Sigmoid colon (tissue), 7 donors: ENCODE data around the gene MEGF11. TPM values are rescaled to one million over a fixed set of nuclear protein-coding genes. Genes with fewer than 3 reads are reported as not detected.

Experiments
- DNase-seq: peaks from one replicate; pipeline ENCODE4 v3.0.0-alpha.2; 2019
- H3K27ac ChIP-seq, 4 donors: fragments of 200-600 bp; sonication (generic); one replicate each; pipeline ENCODE4 v1.5.1; 2016 to 2019; ENCODE audit warnings: mild to moderate bottlenecking in 1 of 4
- H3K27me3 ChIP-seq, 3 donors: fragments of 200-600 bp; sonication (generic); one replicate each; pipeline ENCODE4 v1.5.1; 2019; ENCODE audit warnings: mild to moderate bottlenecking in 1 of 3
- H3K36me3 ChIP-seq, 4 donors: fragments of 200-600 bp; sonication (generic); one replicate each; pipeline ENCODE4 v1.5.1; 2016 to 2019
- H3K4me1 ChIP-seq, 4 donors: fragments of 200-600 bp; sonication (generic); one replicate each; pipeline ENCODE4 v1.5.1; 2017 to 2019
- H3K4me3 ChIP-seq, 4 donors: fragments of 200-600 bp; sonication (generic); one replicate each; pipeline ENCODE4 v1.5.1; 2017 to 2019; ENCODE audit warnings: mild to moderate bottlenecking in 2 of 4, moderate library complexity in 1 of 4
- H3K9me3 ChIP-seq, 4 donors: fragments of 200-600 bp in 3 of 4; sonication (generic) in 3 of 4; one replicate each; pipeline versions ENCODE4 v1.5.1 to v1.6.1; 2013 to 2019
- EP300 ChIP-seq, 4 donors: sonication (generic); formaldehyde crosslinking; IDR thresholded peaks; one replicate each; pipeline ENCODE4 v1.6.1; 2017; ENCODE audit warnings: antibody characterized with exemption in 4 of 4
- POLR2A ChIP-seq, 2 donors: fragments of 450-650 bp; IDR thresholded peaks; one replicate each; pipeline ENCODE4 v1.6.1; 2016; ENCODE audit warnings: antibody characterized with exemption in 2 of 2, mild to moderate bottlenecking in 2 of 2, moderate library complexity in 2 of 2
- POLR2AphosphoS5 ChIP-seq, 4 donors: sonication (generic); formaldehyde crosslinking; IDR thresholded peaks; one replicate each; pipeline ENCODE4 v1.6.1; 2017; ENCODE audit warnings: antibody characterized with exemption in 4 of 4
- WGBS, 2 donors: extraction: QIAGEN DNeasy Blood & Tissue Kit; methylation state at CpG; one replicate each; pipeline ENCODE4 v1.1.7; 2013; 5-methylcytosine and 5-hydroxymethylcytosine counted together
- intact Hi-C: fragments of 100-400 bp; cut with DNase I; formaldehyde crosslinking; loops from one replicate; pipeline ENCODE4 v1.15.1; 2023
- polyA plus RNA-seq, 3 donors: library from polyadenylated mRNA; stranded (reverse); fragments of 200-250 nt; gene quantifications; one replicate each; pipeline ENCODE4 v1.2.3, GENCODE V29; 2013
- total RNA-seq, 4 donors: library from RNA; depleted of rRNA; stranded (reverse); fragments of >200 nt; gene quantifications; one replicate each; pipeline ENCODE4 v1.1.0, GENCODE V29; 2016
- TF ChIP-seq, protein P1 (sequence below), 4 experiments: fragments of 450-650 bp in 3 of 4; fragments of 200-600 bp in 1 of 4; IDR thresholded peaks; one replicate each; pipeline ENCODE4 v1.5.1; 2016 to 2019; ENCODE audit warnings: antibody characterized with exemption in 4 of 4, mild to moderate bottlenecking in 3 of 4, moderate library complexity in 2 of 4
- donor health status: healthy with polysubstance abuse.
- donor health status: Bipolar disorder and iron deficiency.
- donor health status: healthy.

MEGF11 gene
- total and polyA plus RNA-seq, 7 donors: 0.04 TPM; not detected in 6

GRCh38 chr15:66241908-66242285 lies 11.7 kb downstream of the MEGF11 start:
- Histone ChIP-seq H3K4me3 (no peak overlapping the region), H3K27ac (no peak overlapping the region), H3K36me3 (no peaks in the 10 kb centered on the region), H3K4me1 (no peaks in the 10 kb centered on the region), H3K9me3 (no peaks in the 10 kb centered on the region), H3K27me3 (peaks cover 0 to 19% (median 0%) of the 10 kb centered on the region in 3 donors)
- WGBS, 2 donors: 51 to 98% methylated on average over 1 of the region's 1 CpG
- intact Hi-C loops: no loop called here
- TF ChIP-seq POLR2A (IDR thresholded peaks at IDR 0.05): no peak
- TF ChIP-seq, protein P1, sequence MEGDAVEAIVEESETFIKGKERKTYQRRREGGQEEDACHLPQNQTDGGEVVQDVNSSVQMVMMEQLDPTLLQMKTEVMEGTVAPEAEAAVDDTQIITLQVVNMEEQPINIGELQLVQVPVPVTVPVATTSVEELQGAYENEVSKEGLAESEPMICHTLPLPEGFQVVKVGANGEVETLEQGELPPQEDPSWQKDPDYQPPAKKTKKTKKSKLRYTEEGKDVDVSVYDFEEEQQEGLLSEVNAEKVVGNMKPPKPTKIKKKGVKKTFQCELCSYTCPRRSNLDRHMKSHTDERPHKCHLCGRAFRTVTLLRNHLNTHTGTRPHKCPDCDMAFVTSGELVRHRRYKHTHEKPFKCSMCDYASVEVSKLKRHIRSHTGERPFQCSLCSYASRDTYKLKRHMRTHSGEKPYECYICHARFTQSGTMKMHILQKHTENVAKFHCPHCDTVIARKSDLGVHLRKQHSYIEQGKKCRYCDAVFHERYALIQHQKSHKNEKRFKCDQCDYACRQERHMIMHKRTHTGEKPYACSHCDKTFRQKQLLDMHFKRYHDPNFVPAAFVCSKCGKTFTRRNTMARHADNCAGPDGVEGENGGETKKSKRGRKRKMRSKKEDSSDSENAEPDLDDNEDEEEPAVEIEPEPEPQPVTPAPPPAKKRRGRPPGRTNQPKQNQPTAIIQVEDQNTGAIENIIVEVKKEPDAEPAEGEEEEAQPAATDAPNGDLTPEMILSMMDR (IDR thresholded peaks at IDR 0.05): no peak
- no peak for TF ChIP-seq POLR2AphosphoS5 (IDR thresholded peaks at IDR 0.05)
- TF ChIP-seq EP300 (IDR thresholded peaks at IDR 0.05): no peak
- no peak for DNase-seq

GRCh38 chr15:66241087-66241907 lies 12.3 kb downstream of the MEGF11 start:
- Histone ChIP-seq H3K4me3 (no peak overlapping the region), H3K27me3 (peaks cover 0 to 24% (median 0%) of the 10 kb centered on the region in 3 donors), H3K4me1 (no peaks in the 10 kb centered on the region), H3K27ac (no peak overlapping the region), H3K36me3 (no peaks in the 10 kb centered on the region), H3K9me3 (no peaks in the 10 kb centered on the region)
- no peak for DNase-seq
- TF ChIP-seq POLR2AphosphoS5 (IDR thresholded peaks at IDR 0.05) (no peak), POLR2A (IDR thresholded peaks at IDR 0.05) (no peak)
- intact Hi-C loops: no loop called here
- WGBS, 2 donors: 78 to 84% methylated on average over 12 of the region's 12 CpGs

GRCh38 chr15:66240240-66240794 lies 13.2 kb downstream of the MEGF11 start:
- WGBS, 2 donors: 88 to 89% methylated on average over 9 of the region's 9 CpGs
- no peak for TF ChIP-seq POLR2AphosphoS5 (IDR thresholded peaks at IDR 0.05)
- TF ChIP-seq, protein P1 (IDR thresholded peaks at IDR 0.05): no peak
- no peak for TF ChIP-seq POLR2A (IDR thresholded peaks at IDR 0.05)
- TF ChIP-seq EP300 (IDR thresholded peaks at IDR 0.05): no peak
- no peaks in the 10 kb centered on the region for H3K9me3 ChIP-seq
- H3K4me1 ChIP-seq: no peaks in the 10 kb centered on the region
- H3K4me3 ChIP-seq: no peak overlapping the region
- intact Hi-C loops: no loop called here
- H3K27ac ChIP-seq: no peak overlapping the region
- DNase-seq: no peak
- H3K36me3 ChIP-seq: no peaks in the 10 kb centered on the region
- peaks cover 0 to 31% (median 0%) of the 10 kb centered on the region in 3 donors for H3K27me3 ChIP-seq

- intact Hi-C loops: no loop called here
- TF ChIP-seq, protein P1 (IDR thresholded peaks at IDR 0.05): no peak
- no peak for TF ChIP-seq EP300 (IDR thresholded peaks at IDR 0.05)
- no peak for TF ChIP-seq POLR2A (IDR thresholded peaks at IDR 0.05)
- no peak for TF ChIP-seq POLR2AphosphoS5 (IDR thresholded peaks at IDR 0.05)
- H3K9me3 ChIP-seq: no peaks in the 10 kb centered on the region
- no peaks in the 10 kb centered on the region for H3K36me3 ChIP-seq
- no peaks in the 10 kb centered on the region for H3K4me1 ChIP-seq
- H3K27ac ChIP-seq: no peak overlapping the region
- H3K27me3 ChIP-seq: peaks cover 0 to 33% (median 0%) of the 10 kb centered on the region in 3 donors
- no peak for DNase-seq
- no peak overlapping the region for H3K4me3 ChIP-seq
- WGBS, 2 donors: 94% methylated on average over 4 of the region's 4 CpGs
Measured at GRCh38 chr15:66239514-66239913, 14.0 kb downstream of the MEGF11 start.

DNA sequence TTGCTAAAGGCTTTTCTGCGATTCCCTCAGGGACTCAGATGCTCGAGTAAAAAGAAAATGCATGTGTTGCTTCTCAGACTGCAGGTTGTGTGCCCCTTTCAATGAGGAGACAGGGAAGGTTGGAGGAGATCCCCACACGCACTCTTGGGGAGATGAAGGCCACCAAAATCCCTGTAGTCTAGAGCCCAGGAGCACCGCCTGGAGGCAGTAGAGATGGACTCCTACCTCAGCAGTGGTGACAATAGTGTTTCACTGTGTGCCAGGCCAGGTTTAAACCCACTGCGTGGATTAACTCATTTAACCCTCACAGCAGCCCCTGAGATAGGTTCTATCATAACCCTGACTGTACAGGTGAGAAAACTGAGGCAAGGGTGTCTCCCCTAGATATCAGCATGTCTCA lies 15.2 kb downstream of the MEGF11 start:
- no peak overlapping the region for H3K4me3 ChIP-seq
- no peaks in the 10 kb centered on the region for H3K4me1 ChIP-seq
- no peaks in the 10 kb centered on the region for H3K36me3 ChIP-seq
- intact Hi-C loops: no loop called here
- 88 to 92% methylated on average over 5 of the region's 5 CpGs for WGBS, 2 donors
- TF ChIP-seq, protein P1 (IDR thresholded peaks at IDR 0.05): no peak
- no peak for TF ChIP-seq POLR2A (IDR thresholded peaks at IDR 0.05)
- no peak for TF ChIP-seq EP300 (IDR thresholded peaks at IDR 0.05)
- TF ChIP-seq POLR2AphosphoS5 (IDR thresholded peaks at IDR 0.05): no peak
- peaks cover 0 to 32% (median 0%) of the 10 kb centered on the region in 3 donors for H3K27me3 ChIP-seq
- no peaks in the 10 kb centered on the region for H3K9me3 ChIP-seq
- no peak overlapping the region for H3K27ac ChIP-seq
- no peak for DNase-seq
